Measurements from ENCODE around the gene HSPA1A.
"Not testable (repeated sequence)": the region's sequence is repeated elsewhere in the genome, so short reads cannot be mapped to it uniquely, and the experiment has no call there.

The HSPA1A gene

GRCh38 chr6:31813465-31813849, 1.9 kb upstream of the HSPA1A start:
- ATAC-seq, result no peak
- TF ChIP-seq, protein P1, sequence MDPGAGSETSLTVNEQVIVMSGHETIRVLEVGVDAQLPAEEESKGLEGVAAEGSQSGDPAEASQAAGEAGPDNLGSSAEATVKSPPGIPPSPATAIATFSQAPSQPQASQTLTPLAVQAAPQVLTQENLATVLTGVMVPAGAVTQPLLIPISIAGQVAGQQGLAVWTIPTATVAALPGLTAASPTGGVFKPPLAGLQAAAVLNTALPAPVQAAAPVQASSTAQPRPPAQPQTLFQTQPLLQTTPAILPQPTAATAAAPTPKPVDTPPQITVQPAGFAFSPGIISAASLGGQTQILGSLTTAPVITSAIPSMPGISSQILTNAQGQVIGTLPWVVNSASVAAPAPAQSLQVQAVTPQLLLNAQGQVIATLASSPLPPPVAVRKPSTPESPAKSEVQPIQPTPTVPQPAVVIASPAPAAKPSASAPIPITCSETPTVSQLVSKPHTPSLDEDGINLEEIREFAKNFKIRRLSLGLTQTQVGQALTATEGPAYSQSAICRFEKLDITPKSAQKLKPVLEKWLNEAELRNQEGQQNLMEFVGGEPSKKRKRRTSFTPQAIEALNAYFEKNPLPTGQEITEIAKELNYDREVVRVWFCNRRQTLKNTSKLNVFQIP (CRISPR knock-in tag; IDR thresholded peaks at IDR 0.05; ENCODE audit: borderline replicate concordance, low read depth), result no peak
- TF ChIP-seq GLIS3 (CRISPR knock-in tag; IDR thresholded peaks at IDR 0.05) (no peak), ZNF565 (CRISPR knock-in tag; conservative IDR thresholded peaks at IDR 0.05; ENCODE audit: low read depth) (no peak), TSHZ2 (CRISPR knock-in tag; IDR thresholded peaks at IDR 0.05) (no peak), BACH2 (CRISPR knock-in tag; IDR thresholded peaks at IDR 0.05; ENCODE audit: borderline replicate concordance) (no peak), ISL1 (CRISPR knock-in tag; IDR thresholded peaks at IDR 0.05) (no peak), SNAI2 (CRISPR knock-in tag; IDR thresholded peaks at IDR 0.05) (no peak), ZNF70 (CRISPR knock-in tag; IDR thresholded peaks at IDR 0.05) (no peak), ZNF8 (CRISPR knock-in tag; IDR thresholded peaks at IDR 0.05) (no peak)

DNA sequence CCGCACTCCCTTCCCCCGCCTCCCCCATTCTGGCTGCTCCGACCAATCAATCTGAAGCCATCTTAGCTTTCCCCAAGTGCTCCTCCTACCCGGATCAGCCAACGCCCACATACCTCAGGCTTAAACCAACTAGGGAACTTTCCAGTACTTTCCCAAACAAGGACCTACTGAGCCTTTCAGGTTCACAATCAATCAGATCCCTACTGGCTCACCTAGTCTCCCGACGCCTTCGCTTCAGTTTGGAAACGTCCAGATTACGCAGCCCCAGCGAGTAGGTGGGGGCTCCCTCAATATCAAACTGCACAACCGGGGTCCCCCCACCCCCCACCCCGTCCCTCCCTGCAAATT, 692 bp upstream of the HSPA1A start:
- peak; percentile 89 for ATAC-seq
- no peak for TF ChIP-seq ISL1 (CRISPR knock-in tag; IDR thresholded peaks at IDR 0.05)
- no peak for TF ChIP-seq BACH2 (CRISPR knock-in tag; IDR thresholded peaks at IDR 0.05; ENCODE audit: borderline replicate concordance)
- no peak for TF ChIP-seq ZNF8 (CRISPR knock-in tag; IDR thresholded peaks at IDR 0.05)

DNA sequence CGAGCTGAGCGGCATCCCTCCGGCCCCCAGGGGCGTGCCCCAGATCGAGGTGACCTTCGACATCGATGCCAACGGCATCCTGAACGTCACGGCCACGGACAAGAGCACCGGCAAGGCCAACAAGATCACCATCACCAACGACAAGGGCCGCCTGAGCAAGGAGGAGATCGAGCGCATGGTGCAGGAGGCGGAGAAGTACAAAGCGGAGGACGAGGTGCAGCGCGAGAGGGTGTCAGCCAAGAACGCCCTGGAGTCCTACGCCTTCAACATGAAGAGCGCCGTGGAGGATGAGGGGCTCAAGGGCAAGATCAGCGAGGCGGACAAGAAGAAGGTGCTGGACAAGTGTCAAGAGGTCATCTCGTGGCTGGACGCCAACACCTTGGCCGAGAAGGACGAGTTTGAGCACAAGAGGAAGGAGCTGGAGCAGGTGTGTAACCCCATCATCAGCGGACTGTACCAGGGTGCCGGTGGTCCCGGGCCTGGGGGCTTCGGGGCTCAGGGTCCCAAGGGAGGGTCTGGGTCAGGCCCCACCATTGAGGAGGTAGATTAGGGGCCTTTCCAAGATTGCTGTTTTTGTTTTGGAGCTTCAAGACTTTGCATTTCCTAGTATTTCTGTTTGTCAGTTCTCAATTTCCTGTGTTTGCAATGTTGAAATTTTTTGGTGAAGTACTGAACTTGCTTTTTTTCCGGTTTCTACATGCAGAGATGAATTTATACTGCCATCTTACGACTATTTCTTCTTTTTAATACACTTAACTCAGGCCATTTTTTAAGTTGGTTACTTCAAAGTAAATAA, 2.0 kb downstream of the HSPA1A start:
- not testable (repeated sequence) for ATAC-seq

GRCh38 chr6:31817929-31818511, 2.7 kb downstream of the HSPA1A start:
- not testable (repeated sequence) for ATAC-seq

GRCh38 chr6:31819871-31820299, 4.5 kb downstream of the HSPA1A start:
- ATAC-seq, result no peak
- TF ChIP-seq ZC3H10 (CRISPR knock-in tag; IDR thresholded peaks at IDR 0.05) (no peak), CSDC2 (CRISPR knock-in tag; IDR thresholded peaks at IDR 0.05) (no peak), ZFP3 (CRISPR knock-in tag; IDR thresholded peaks at IDR 0.05) (no peak), ZNF8 (CRISPR knock-in tag; IDR thresholded peaks at IDR 0.05) (no peak), ZFP30 (CRISPR knock-in tag; IDR thresholded peaks at IDR 0.05) (no peak), ZNF565 (CRISPR knock-in tag; conservative IDR thresholded peaks at IDR 0.05; ENCODE audit: low read depth) (no peak), CREB5 (CRISPR knock-in tag; IDR thresholded peaks at IDR 0.05; ENCODE audit: low read depth) (no peak), GLIS3 (CRISPR knock-in tag; IDR thresholded peaks at IDR 0.05) (no peak), ARNTL (CRISPR knock-in tag; IDR thresholded peaks at IDR 0.05; ENCODE audit: borderline replicate concordance, low read depth) (no peak), BACH2 (CRISPR knock-in tag; IDR thresholded peaks at IDR 0.05; ENCODE audit: borderline replicate concordance) (no peak), SNAI2 (CRISPR knock-in tag; IDR thresholded peaks at IDR 0.05) (no peak), OSR1 (CRISPR knock-in tag; IDR thresholded peaks at IDR 0.05) (no peak), TSHZ2 (CRISPR knock-in tag; IDR thresholded peaks at IDR 0.05) (no peak)
- TF ChIP-seq, protein P2, sequence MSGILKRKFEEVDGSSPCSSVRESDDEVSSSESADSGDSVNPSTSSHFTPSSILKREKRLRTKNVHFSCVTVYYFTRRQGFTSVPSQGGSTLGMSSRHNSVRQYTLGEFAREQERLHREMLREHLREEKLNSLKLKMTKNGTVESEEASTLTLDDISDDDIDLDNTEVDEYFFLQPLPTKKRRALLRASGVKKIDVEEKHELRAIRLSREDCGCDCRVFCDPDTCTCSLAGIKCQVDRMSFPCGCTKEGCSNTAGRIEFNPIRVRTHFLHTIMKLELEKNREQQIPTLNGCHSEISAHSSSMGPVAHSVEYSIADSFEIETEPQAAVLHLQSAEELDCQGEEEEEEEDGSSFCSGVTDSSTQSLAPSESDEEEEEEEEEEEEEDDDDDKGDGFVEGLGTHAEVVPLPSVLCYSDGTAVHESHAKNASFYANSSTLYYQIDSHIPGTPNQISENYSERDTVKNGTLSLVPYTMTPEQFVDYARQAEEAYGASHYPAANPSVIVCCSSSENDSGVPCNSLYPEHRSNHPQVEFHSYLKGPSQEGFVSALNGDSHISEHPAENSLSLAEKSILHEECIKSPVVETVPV (CRISPR knock-in tag; IDR thresholded peaks at IDR 0.05), result no peak
- TF ChIP-seq, protein P1 (CRISPR knock-in tag; IDR thresholded peaks at IDR 0.05; ENCODE audit: borderline replicate concordance, low read depth), result no peak
- TF ChIP-seq, protein P3, sequence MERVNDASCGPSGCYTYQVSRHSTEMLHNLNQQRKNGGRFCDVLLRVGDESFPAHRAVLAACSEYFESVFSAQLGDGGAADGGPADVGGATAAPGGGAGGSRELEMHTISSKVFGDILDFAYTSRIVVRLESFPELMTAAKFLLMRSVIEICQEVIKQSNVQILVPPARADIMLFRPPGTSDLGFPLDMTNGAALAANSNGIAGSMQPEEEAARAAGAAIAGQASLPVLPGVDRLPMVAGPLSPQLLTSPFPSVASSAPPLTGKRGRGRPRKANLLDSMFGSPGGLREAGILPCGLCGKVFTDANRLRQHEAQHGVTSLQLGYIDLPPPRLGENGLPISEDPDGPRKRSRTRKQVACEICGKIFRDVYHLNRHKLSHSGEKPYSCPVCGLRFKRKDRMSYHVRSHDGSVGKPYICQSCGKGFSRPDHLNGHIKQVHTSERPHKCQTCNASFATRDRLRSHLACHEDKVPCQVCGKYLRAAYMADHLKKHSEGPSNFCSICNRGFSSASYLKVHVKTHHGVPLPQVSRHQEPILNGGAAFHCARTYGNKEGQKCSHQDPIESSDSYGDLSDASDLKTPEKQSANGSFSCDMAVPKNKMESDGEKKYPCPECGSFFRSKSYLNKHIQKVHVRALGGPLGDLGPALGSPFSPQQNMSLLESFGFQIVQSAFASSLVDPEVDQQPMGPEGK (CRISPR knock-in tag; IDR thresholded peaks at IDR 0.05; ENCODE audit: borderline replicate concordance), result no peak
